ENCODE results near the gene CEPT1.
A peak's percentile ranks its signal among the peaks of the same experiment; 100 is the strongest.

Gene CEPT1

GRCh38 chr1:111227851-111228747 is 88.1 kb downstream of the CEPT1 start:
- Histone ChIP-seq H3K36me3 (no peaks in the 10 kb centered on the region), H3K4me3 (no peak overlapping the region), H3K4me1 (peaks cover 0 to 21% (median 17%) of the 10 kb centered on the region in 4 donors), H3K9me3 (no peaks in the 10 kb centered on the region), H3K27me3 (no peaks in the 10 kb centered on the region), H3K27ac (peak overlapping the region; percentile 22 to 53)
- peak; percentile 41 to 66 for DNase-seq
- TF ChIP-seq, protein P1, sequence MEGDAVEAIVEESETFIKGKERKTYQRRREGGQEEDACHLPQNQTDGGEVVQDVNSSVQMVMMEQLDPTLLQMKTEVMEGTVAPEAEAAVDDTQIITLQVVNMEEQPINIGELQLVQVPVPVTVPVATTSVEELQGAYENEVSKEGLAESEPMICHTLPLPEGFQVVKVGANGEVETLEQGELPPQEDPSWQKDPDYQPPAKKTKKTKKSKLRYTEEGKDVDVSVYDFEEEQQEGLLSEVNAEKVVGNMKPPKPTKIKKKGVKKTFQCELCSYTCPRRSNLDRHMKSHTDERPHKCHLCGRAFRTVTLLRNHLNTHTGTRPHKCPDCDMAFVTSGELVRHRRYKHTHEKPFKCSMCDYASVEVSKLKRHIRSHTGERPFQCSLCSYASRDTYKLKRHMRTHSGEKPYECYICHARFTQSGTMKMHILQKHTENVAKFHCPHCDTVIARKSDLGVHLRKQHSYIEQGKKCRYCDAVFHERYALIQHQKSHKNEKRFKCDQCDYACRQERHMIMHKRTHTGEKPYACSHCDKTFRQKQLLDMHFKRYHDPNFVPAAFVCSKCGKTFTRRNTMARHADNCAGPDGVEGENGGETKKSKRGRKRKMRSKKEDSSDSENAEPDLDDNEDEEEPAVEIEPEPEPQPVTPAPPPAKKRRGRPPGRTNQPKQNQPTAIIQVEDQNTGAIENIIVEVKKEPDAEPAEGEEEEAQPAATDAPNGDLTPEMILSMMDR (IDR thresholded peaks at IDR 0.05) = no peak
- intact Hi-C loops (cut with DNase I; ENCODE audit: low total_unique reads) = no loop called here

GRCh38 chr1:111228748-111229126 is 88.7 kb downstream of the CEPT1 start:
- Histone ChIP-seq H3K4me1 (peaks cover 0 to 21% (median 17%) of the 10 kb centered on the region in 4 donors), H3K9me3 (no peaks in the 10 kb centered on the region), H3K36me3 (no peaks in the 10 kb centered on the region), H3K27me3 (no peaks in the 10 kb centered on the region), H3K4me3 (no peak overlapping the region), H3K27ac (peak overlapping the region in 1 of 2 donors; percentile 53)
- no peak for DNase-seq
- intact Hi-C loops (cut with DNase I; ENCODE audit: low total_unique reads) = no loop called here
- TF ChIP-seq, protein P1 (IDR thresholded peaks at IDR 0.05) = no peak

DNA sequence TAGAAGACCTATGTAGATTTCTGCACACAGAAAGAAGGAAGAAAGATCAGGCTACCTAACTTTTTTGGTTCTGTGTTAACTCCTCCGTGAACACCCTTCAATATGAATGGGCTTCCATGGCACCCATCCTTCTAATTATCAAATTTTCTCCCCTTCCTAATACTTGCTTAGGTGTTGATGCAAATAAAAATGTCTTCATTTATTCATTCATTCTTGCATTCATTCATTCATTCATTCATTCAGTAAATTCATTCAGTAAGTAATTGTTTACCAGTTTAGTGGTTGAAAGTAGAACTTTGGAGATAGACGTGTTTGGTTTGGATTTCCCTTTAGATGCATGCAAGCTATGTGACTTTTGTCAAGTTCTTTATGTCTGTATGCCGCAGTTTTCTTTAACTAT is 92.1 kb downstream of the CEPT1 start:
- H3K4me1 ChIP-seq = peaks cover 0 to 20% (median 17%) of the 10 kb centered on the region in 4 donors
- no peaks in the 10 kb centered on the region for H3K9me3 ChIP-seq
- intact Hi-C loops (cut with DNase I; ENCODE audit: low total_unique reads) = no loop called here
- TF ChIP-seq, protein P1 (IDR thresholded peaks at IDR 0.05) = no peak
- H3K36me3 ChIP-seq = no peaks in the 10 kb centered on the region
- H3K27ac ChIP-seq = no peak overlapping the region
- DNase-seq = no peak
- peaks cover 0 to 3% of the 10 kb centered on the region in 2 donors for H3K27me3 ChIP-seq
- H3K4me3 ChIP-seq = no peak overlapping the region

- intact Hi-C loops (cut with DNase I; ENCODE audit: low total_unique reads) = no loop called here
- Histone ChIP-seq H3K4me3 (no peak overlapping the region), H3K27ac (no peak overlapping the region), H3K27me3 (peaks cover 0 to 3% of the 10 kb centered on the region in 2 donors), H3K36me3 (no peaks in the 10 kb centered on the region), H3K4me1 (no peaks in the 10 kb centered on the region), H3K9me3 (no peaks in the 10 kb centered on the region)
- no peak for DNase-seq
- TF ChIP-seq, protein P1 (IDR thresholded peaks at IDR 0.05) = no peak
These were observed 94.2 kb downstream of the CEPT1 start for GRCh38 chr1:111234258-111234657.

Data from tibial artery (tissue), 4 donors.